HepG2 (cell line): ENCODE results near the gene MLST8. TPM values are rescaled to one million over a fixed set of nuclear protein-coding genes. Genes with fewer than 3 reads are reported as not detected.

ENCODE experiments used
- AGO2 ChIP-seq: fragments of 200-400 bp; formaldehyde crosslinking; optimal IDR thresholded peaks from 2 replicates; pipeline ENCODE3; 2017; ENCODE audit warnings: mild to moderate bottlenecking, low read depth, low read length, moderate library complexity
- FOXC1 ChIP-seq: sonication (generic); formaldehyde crosslinking; IDR thresholded peaks from 2 replicates; pipeline ENCODE4 v1.8.0; 2022; ENCODE audit warnings: mild to moderate bottlenecking, missing genetic modification reagents, borderline replicate concordance
- HNRNPL ChIP-seq: fragments of 200-400 bp; formaldehyde crosslinking; IDR thresholded peaks from 2 replicates; pipeline ENCODE4 v1.6.1; 2017; ENCODE audit warnings: mild to moderate bottlenecking, low read depth, low read length
- NFIB ChIP-seq: sonication (generic); formaldehyde crosslinking; IDR thresholded peaks from 2 replicates; pipeline ENCODE4 v1.9.0; 2021; ENCODE audit warnings: missing genetic modification reagents, mild to moderate bottlenecking, borderline replicate concordance
- POLR2A ChIP-seq, 2 experiments: IDR thresholded peaks; 2 replicates each; pipeline ENCODE4 v1.6.1; 2011; ENCODE audit warnings: low read depth in 2 of 2, low read length in 2 of 2, mild to moderate bottlenecking in 1 of 2, moderate library complexity in 1 of 2; ENCODE audit not compliant: insufficient read depth in 1 of 2
- TRAFD1 ChIP-seq: sonication (generic); formaldehyde crosslinking; IDR thresholded peaks from 2 replicates; pipeline ENCODE4 v1.5.1; 2020; ENCODE audit warnings: missing genetic modification reagents, mild to moderate bottlenecking, borderline replicate concordance
- ZFP36L1 ChIP-seq: sonication (generic); formaldehyde crosslinking; IDR thresholded peaks from 2 replicates; pipeline ENCODE4 v1.8.0; 2022; ENCODE audit warnings: mild to moderate bottlenecking, missing genetic modification reagents, moderate library complexity
- ZNF230 ChIP-seq: sonication (generic); formaldehyde crosslinking; IDR thresholded peaks from 2 replicates; pipeline ENCODE4 v1.4.0; 2020; ENCODE audit warnings: mild to moderate bottlenecking, missing genetic modification reagents
- ZNF550 ChIP-seq: sonication (generic); formaldehyde crosslinking; IDR thresholded peaks from 2 replicates; pipeline ENCODE4 v1.4.0; 2020; ENCODE audit warnings: mild to moderate bottlenecking, missing genetic modification reagents, borderline replicate concordance
- ZNF670 ChIP-seq: sonication (generic); formaldehyde crosslinking; IDR thresholded peaks from 2 replicates; pipeline ENCODE4 v1.8.0; 2022; ENCODE audit warnings: mild to moderate bottlenecking, missing genetic modification reagents, borderline replicate concordance
- polyA plus RNA-seq, 8 experiments: library from polyadenylated mRNA; depleted of rRNA in 3 of 8; stranded (reverse) in 7 of 8; unstranded in 1 of 8; fragments of >200 nt; fragmentation: Illumina TruSeq in 4 of 8; extraction: Trizol in 4 of 8; gene quantifications; 2 replicates each; pipeline versions ENCODE4 v1.2.1 to v1.2.3, GENCODE V29; 2011 to 2016; ENCODE audit warnings: low read depth in 4 of 8, missing spikeins in 1 of 8, mixed read lengths in 1 of 8; ENCODE audit not compliant: insufficient read depth in 1 of 8
- total RNA-seq, 5 experiments: library from RNA; depleted of rRNA; stranded (reverse); fragments of >200 nt; fragmentation: Illumina TruSeq; extraction: Trizol; gene quantifications; 2 replicates each; pipeline ENCODE4 v1.2.3, GENCODE V29; 2016; ENCODE audit warnings: low read depth in 1 of 5
- TF ChIP-seq, protein P1 (sequence below): sonication (generic); formaldehyde crosslinking; IDR thresholded peaks from 2 replicates; pipeline ENCODE4 v1.4.0; 2020; ENCODE audit warnings: missing genetic modification reagents, borderline replicate concordance
- TF ChIP-seq, protein P2 (sequence below): sonication (generic); formaldehyde crosslinking; IDR thresholded peaks from 2 replicates; pipeline ENCODE4 v1.4.0; 2020; ENCODE audit warnings: mild to moderate bottlenecking, missing genetic modification reagents
- TF ChIP-seq, protein P3 (sequence below): sonication (generic); formaldehyde crosslinking; IDR thresholded peaks from 2 replicates; pipeline ENCODE4 v1.4.0; 2020; ENCODE audit warnings: mild to moderate bottlenecking, missing genetic modification reagents
- TF ChIP-seq, protein P4 (sequence below): sonication (generic); formaldehyde crosslinking; IDR thresholded peaks from 2 replicates; pipeline ENCODE4 v1.4.0; 2020; ENCODE audit warnings: mild to moderate bottlenecking, missing genetic modification reagents, borderline replicate concordance
- TF ChIP-seq, protein P5 (sequence below): sonication (generic); formaldehyde crosslinking; IDR thresholded peaks from 2 replicates; pipeline ENCODE4 v1.4.0; 2020; ENCODE audit warnings: missing genetic modification reagents

Gene MLST8
- total and polyA plus RNA-seq, 2 of the 13 experiments (the other 11 are each of a cell fraction or from before 2014, with no cell fraction given) = 30.8 to 72.7 TPM

DNA sequence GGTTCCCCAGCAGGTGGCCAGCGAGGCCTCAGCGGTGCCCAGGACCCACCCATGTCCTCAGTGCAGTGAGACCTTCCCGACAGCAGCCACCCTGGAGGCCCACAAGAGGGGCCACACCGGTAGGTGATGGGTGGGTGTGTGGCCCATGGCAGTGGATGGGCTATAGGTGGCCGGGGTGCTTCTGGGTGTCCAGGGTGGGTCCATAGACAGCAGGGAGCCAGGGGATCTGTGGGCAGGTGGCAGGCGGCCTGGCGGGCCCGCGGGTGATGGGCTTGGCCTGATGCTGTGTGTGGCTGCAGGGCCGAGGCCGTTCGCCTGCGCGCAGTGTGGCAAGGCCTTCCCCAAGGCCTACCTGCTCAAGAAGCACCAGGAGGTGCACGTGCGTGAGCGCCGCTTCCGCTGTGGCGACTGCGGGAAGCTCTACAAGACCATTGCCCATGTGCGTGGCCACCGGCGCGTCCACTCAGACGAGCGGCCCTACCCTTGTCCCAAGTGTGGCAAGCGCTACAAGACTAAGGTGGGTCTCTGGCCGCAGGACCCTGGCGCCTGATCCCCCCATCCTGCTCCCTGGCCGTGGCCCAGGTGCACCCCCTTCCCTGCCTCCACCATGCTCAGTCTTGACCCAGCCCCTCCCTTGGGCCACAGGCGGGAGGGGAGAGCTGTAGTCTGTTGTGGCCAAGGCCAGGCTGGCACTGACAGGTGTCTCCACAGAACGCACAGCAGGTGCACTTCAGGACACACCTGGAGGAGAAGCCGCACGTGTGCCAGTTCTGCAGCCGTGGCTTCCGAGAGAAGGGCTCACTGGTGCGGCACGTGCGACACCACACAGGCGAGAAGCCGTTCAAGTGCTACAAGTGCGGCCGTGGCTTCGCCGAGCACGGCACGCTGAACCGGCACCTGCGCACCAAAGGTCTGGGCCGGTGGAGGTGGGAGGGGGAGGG is 28.9 kb downstream of the MLST8 start (continued):
- TF ChIP-seq, protein P1, sequence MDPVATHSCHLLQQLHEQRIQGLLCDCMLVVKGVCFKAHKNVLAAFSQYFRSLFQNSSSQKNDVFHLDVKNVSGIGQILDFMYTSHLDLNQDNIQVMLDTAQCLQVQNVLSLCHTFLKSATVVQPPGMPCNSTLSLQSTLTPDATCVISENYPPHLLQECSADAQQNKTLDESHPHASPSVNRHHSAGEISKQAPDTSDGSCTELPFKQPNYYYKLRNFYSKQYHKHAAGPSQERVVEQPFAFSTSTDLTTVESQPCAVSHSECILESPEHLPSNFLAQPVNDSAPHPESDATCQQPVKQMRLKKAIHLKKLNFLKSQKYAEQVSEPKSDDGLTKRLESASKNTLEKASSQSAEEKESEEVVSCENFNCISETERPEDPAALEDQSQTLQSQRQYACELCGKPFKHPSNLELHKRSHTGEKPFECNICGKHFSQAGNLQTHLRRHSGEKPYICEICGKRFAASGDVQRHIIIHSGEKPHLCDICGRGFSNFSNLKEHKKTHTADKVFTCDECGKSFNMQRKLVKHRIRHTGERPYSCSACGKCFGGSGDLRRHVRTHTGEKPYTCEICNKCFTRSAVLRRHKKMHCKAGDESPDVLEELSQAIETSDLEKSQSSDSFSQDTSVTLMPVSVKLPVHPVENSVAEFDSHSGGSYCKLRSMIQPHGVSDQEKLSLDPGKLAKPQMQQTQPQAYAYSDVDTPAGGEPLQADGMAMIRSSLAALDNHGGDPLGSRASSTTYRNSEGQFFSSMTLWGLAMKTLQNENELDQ (CRISPR knock-in tag) = no peak
- TF ChIP-seq HNRNPL (0 out of 2 replicates have a peak, but pooled peaks have one; percentile 41), FOXC1 (no peak), ZFP36L1 (CRISPR knock-in tag) (no peak), ZNF550 (CRISPR knock-in tag) (no peak), ZNF670 (CRISPR knock-in tag) (no peak), TRAFD1 (CRISPR knock-in tag) (no peak), AGO2 (peak; percentile 53), NFIB (CRISPR knock-in tag) (no peak), ZNF230 (no peak), POLR2A (IDR thresholded peaks at IDR 0.05; ENCODE audit: insufficient read depth in 1 of 2, low read depth in 2 of 2, low read length in 2 of 2) (peak in 1 of 2 experiments; percentile 21; a peak in 1 of 4 replicates)
- TF ChIP-seq, protein P2, sequence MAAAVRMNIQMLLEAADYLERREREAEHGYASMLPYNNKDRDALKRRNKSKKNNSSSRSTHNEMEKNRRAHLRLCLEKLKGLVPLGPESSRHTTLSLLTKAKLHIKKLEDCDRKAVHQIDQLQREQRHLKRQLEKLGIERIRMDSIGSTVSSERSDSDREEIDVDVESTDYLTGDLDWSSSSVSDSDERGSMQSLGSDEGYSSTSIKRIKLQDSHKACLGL (CRISPR knock-in tag) = no peak
- TF ChIP-seq, protein P3, sequence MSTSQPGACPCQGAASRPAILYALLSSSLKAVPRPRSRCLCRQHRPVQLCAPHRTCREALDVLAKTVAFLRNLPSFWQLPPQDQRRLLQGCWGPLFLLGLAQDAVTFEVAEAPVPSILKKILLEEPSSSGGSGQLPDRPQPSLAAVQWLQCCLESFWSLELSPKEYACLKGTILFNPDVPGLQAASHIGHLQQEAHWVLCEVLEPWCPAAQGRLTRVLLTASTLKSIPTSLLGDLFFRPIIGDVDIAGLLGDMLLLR = no peak
- TF ChIP-seq, protein P4, sequence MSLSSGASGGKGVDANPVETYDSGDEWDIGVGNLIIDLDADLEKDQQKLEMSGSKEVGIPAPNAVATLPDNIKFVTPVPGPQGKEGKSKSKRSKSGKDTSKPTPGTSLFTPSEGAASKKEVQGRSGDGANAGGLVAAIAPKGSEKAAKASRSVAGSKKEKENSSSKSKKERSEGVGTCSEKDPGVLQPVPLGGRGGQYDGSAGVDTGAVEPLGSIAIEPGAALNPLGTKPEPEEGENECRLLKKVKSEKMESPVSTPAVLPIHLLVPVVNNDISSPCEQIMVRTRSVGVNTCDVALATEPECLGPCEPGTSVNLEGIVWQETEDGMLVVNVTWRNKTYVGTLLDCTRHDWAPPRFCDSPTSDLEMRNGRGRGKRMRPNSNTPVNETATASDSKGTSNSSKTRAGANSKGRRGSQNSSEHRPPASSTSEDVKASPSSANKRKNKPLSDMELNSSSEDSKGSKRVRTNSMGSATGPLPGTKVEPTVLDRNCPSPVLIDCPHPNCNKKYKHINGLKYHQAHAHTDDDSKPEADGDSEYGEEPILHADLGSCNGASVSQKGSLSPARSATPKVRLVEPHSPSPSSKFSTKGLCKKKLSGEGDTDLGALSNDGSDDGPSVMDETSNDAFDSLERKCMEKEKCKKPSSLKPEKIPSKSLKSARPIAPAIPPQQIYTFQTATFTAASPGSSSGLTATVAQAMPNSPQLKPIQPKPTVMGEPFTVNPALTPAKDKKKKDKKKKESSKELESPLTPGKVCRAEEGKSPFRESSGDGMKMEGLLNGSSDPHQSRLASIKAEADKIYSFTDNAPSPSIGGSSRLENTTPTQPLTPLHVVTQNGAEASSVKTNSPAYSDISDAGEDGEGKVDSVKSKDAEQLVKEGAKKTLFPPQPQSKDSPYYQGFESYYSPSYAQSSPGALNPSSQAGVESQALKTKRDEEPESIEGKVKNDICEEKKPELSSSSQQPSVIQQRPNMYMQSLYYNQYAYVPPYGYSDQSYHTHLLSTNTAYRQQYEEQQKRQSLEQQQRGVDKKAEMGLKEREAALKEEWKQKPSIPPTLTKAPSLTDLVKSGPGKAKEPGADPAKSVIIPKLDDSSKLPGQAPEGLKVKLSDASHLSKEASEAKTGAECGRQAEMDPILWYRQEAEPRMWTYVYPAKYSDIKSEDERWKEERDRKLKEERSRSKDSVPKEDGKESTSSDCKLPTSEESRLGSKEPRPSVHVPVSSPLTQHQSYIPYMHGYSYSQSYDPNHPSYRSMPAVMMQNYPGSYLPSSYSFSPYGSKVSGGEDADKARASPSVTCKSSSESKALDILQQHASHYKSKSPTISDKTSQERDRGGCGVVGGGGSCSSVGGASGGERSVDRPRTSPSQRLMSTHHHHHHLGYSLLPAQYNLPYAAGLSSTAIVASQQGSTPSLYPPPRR (CRISPR knock-in tag) = no peak
- TF ChIP-seq, protein P5, sequence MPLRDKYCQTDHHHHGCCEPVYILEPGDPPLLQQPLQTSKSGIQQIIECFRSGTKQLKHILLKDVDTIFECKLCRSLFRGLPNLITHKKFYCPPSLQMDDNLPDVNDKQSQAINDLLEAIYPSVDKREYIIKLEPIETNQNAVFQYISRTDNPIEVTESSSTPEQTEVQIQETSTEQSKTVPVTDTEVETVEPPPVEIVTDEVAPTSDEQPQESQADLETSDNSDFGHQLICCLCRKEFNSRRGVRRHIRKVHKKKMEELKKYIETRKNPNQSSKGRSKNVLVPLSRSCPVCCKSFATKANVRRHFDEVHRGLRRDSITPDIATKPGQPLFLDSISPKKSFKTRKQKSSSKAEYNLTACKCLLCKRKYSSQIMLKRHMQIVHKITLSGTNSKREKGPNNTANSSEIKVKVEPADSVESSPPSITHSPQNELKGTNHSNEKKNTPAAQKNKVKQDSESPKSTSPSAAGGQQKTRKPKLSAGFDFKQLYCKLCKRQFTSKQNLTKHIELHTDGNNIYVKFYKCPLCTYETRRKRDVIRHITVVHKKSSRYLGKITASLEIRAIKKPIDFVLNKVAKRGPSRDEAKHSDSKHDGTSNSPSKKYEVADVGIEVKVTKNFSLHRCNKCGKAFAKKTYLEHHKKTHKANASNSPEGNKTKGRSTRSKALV = no peak
